ENCODE measurements around the gene FHL5. TPM values are rescaled to one million over a fixed set of nuclear protein-coding genes. Genes with fewer than 3 reads are reported as not detected.

Gene FHL5
- total RNA-seq, 1 donor from 2014 or later = not detected

- Mint-ChIP-seq H3K4me3 (ENCODE audit: unreplicated experiment) (no peak overlapping the region), H3K27ac (ENCODE audit: unreplicated experiment) (no peak overlapping the region), H3K9me3 (ENCODE audit: unreplicated experiment) (no peaks in the 10 kb centered on the region), H3K27me3 (ENCODE audit: unreplicated experiment) (peaks cover 4% of the 10 kb centered on the region), H3K36me3 (ENCODE audit: unreplicated experiment) (no peaks in the 10 kb centered on the region), H3K4me1 (ENCODE audit: unreplicated experiment) (no peaks in the 10 kb centered on the region)
- TF ChIP-seq CTCF (IDR thresholded peaks at IDR 0.05) = no peak
- DNase-seq (ENCODE audit: extremely low spot score, unreplicated experiment) = no peak
These were observed 41.5 kb downstream of the FHL5 start for GRCh38 chr6:96604420-96604819.

GRCh38 chr6:96608074-96608473 lies 45.1 kb downstream of the FHL5 start:
- H3K9me3 Mint-ChIP-seq (ENCODE audit: unreplicated experiment) = no peaks in the 10 kb centered on the region
- no peak overlapping the region for H3K4me3 Mint-ChIP-seq (ENCODE audit: unreplicated experiment)
- no peaks in the 10 kb centered on the region for H3K4me1 Mint-ChIP-seq (ENCODE audit: unreplicated experiment)

GRCh38 chr6:96610019-96610418 lies 47.1 kb downstream of the FHL5 start:
- DNase-seq (ENCODE audit: extremely low spot score, unreplicated experiment) = no peak
- H3K4me3 Mint-ChIP-seq (ENCODE audit: unreplicated experiment) = no peak overlapping the region
- H3K27ac Mint-ChIP-seq (ENCODE audit: unreplicated experiment) = no peak overlapping the region
- no peaks in the 10 kb centered on the region for H3K9me3 Mint-ChIP-seq (ENCODE audit: unreplicated experiment)
- H3K4me1 Mint-ChIP-seq (ENCODE audit: unreplicated experiment) = no peaks in the 10 kb centered on the region
- TF ChIP-seq CTCF (IDR thresholded peaks at IDR 0.05) = no peak
- H3K27me3 Mint-ChIP-seq (ENCODE audit: unreplicated experiment) = peaks cover 20% of the 10 kb centered on the region
- no peaks in the 10 kb centered on the region for H3K36me3 Mint-ChIP-seq (ENCODE audit: unreplicated experiment)

More at GRCh38 chr6:96608074-96608473, 45.1 kb downstream of the FHL5 start:
- no peak overlapping the region for H3K27ac Mint-ChIP-seq (ENCODE audit: unreplicated experiment)
- H3K36me3 Mint-ChIP-seq (ENCODE audit: unreplicated experiment) = no peaks in the 10 kb centered on the region
- no peak for TF ChIP-seq CTCF (IDR thresholded peaks at IDR 0.05)
- H3K27me3 Mint-ChIP-seq (ENCODE audit: unreplicated experiment) = peaks cover 15% of the 10 kb centered on the region
- DNase-seq (ENCODE audit: extremely low spot score, unreplicated experiment) = no peak

DNA sequence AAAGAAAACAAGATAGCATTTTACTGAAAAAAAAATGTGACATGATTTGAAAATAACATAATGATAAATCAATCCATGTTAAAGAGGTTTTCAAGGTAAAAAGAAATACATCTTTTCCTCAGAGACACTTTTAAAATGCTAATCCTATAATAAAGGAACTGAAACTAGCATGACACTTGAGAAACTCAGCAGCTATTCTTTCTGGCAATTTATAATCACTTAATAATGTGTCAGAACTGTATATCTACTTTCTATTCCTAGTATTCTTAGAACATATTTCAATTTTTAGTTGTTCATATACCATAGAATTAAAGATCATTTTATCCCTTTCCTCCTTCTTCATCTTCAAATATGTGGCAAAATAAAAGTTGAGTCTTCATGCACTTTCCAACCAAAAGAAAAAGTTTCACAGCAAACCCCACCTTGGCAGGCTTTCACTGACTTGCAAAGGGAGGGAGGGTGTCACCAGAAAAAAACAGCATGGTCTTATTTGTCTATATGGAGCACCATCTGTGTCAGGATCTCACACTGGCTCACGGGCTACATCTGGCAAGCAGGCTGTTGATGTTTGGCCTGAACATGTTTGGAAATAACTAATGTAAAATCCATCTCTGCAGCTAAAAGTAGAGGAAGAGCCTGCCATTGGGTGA lies 48.5 kb downstream of the FHL5 start:
- Mint-ChIP-seq H3K4me3 (ENCODE audit: unreplicated experiment) (no peak overlapping the region), H3K9me3 (ENCODE audit: unreplicated experiment) (no peaks in the 10 kb centered on the region), H3K36me3 (ENCODE audit: unreplicated experiment) (no peaks in the 10 kb centered on the region), H3K27ac (ENCODE audit: unreplicated experiment) (no peak overlapping the region), H3K4me1 (ENCODE audit: unreplicated experiment) (no peaks in the 10 kb centered on the region), H3K27me3 (ENCODE audit: unreplicated experiment) (peaks cover 25% of the 10 kb centered on the region)
- no peak for DNase-seq (ENCODE audit: extremely low spot score, unreplicated experiment)
- no peak for TF ChIP-seq CTCF (IDR thresholded peaks at IDR 0.05)

GRCh38 chr6:96613291-96613999 lies 50.5 kb downstream of the FHL5 start:
- no peaks in the 10 kb centered on the region for H3K36me3 Mint-ChIP-seq (ENCODE audit: unreplicated experiment)
- H3K27me3 Mint-ChIP-seq (ENCODE audit: unreplicated experiment) = peaks cover 31% of the 10 kb centered on the region
- no peak overlapping the region for H3K4me3 Mint-ChIP-seq (ENCODE audit: unreplicated experiment)
- no peaks in the 10 kb centered on the region for H3K9me3 Mint-ChIP-seq (ENCODE audit: unreplicated experiment)
- H3K27ac Mint-ChIP-seq (ENCODE audit: unreplicated experiment) = no peak overlapping the region
- TF ChIP-seq CTCF (IDR thresholded peaks at IDR 0.05) = no peak
- no peak for DNase-seq (ENCODE audit: extremely low spot score, unreplicated experiment)
- H3K4me1 Mint-ChIP-seq (ENCODE audit: unreplicated experiment) = no peaks in the 10 kb centered on the region

Measured in osteocyte (in vitro differentiated cells).